PC-3 (cell line): ENCODE results near the gene SMNDC1. TPM values are rescaled to one million over a fixed set of nuclear protein-coding genes. Genes with fewer than 3 reads are reported as not detected.

Source experiments
- ATAC-seq: fragments of 200-7000 bp; cut with Tn5 transposase; 2 replicates; pipeline ENCODE4 v1.9.1; 2020; ENCODE audit warnings: mild to moderate bottlenecking, moderate library complexity
- BruUV-seq: library from RNA; stranded (reverse); fragments of 400-500 nt; replicated peaks from 2 replicates; lab custom pipeline; 2021; lab: Mats Ljungman, UMichigan
- CTCF ChIA-PET: fragments of 300-600 bp; sonication (Branson Sonifier 250); formaldehyde crosslinking; loops from one replicate; lab custom pipeline; 2022; ENCODE audit warnings: antibody characterized with exemption; lab: Charles Lee
- POLR2A ChIA-PET: fragments of 300-600 bp; sonication (Branson Sonifier 250); formaldehyde crosslinking; loops from one replicate; lab custom pipeline; 2022; ENCODE audit warnings: antibody characterized with exemption; ENCODE audit not compliant: unreplicated experiment; lab: Charles Lee
- DNase-seq: peaks from one replicate; pipeline ENCODE4 v3.0.0-alpha.2; 2015
- H2AFZ ChIP-seq: fragments of 300-600 bp; sonication (generic); 2 replicates; pipeline ENCODE4 v1.6.0; 2016; ENCODE audit warnings: antibody characterized with exemption, low read length
- H3F3A ChIP-seq: fragments of 300-600 bp; sonication (generic); one replicate; pipeline ENCODE4 v1.6.0; 2017; ENCODE audit warnings: antibody characterized with exemption, low read length, control low read depth, mild to moderate bottlenecking; ENCODE audit not compliant: unreplicated experiment
- H3K27ac ChIP-seq: fragments of 300-600 bp; sonication (generic); 2 replicates; pipeline ENCODE4 v1.5.1; 2016; ENCODE audit warnings: mild to moderate bottlenecking, low read length
- H3K27me3 ChIP-seq: fragments of 300-600 bp; sonication (generic); 2 replicates; pipeline ENCODE4 v1.6.1; 2016; ENCODE audit warnings: low read length, mixed read lengths
- H3K36me3 ChIP-seq: fragments of 300-600 bp; sonication (generic); 2 replicates; pipeline ENCODE4 v1.6.1; 2016; ENCODE audit warnings: low read depth, mixed run types, low read length, mixed read lengths
- H3K4me1 ChIP-seq: fragments of 300-600 bp; sonication (generic); 2 replicates; pipeline ENCODE4 v1.5.1; 2016; ENCODE audit warnings: low read length; ENCODE audit not compliant: insufficient read depth
- H3K4me2 ChIP-seq: fragments of 300-600 bp; sonication (generic); 2 replicates; pipeline ENCODE4 v1.6.0; 2016; ENCODE audit warnings: low read length
- H3K4me3 ChIP-seq: fragments of 300-600 bp; sonication (generic); 2 replicates; pipeline ENCODE4 v1.5.1; 2016; ENCODE audit warnings: mild to moderate bottlenecking, low read length, mixed read lengths
- H3K79me2 ChIP-seq: fragments of 300-600 bp; sonication (generic); 2 replicates; pipeline ENCODE4 v1.6.1; 2017; ENCODE audit warnings: low read length, mixed read lengths
- H3K9ac ChIP-seq: fragments of 300-600 bp; sonication (generic); 2 replicates; pipeline ENCODE4 v1.6.0; 2016; ENCODE audit warnings: mild to moderate bottlenecking, low read length
- H3K9me2 ChIP-seq: fragments of 300-600 bp; sonication (generic); replicated peaks from 2 replicates; pipeline ENCODE4 v1.6.1; 2016; ENCODE audit warnings: mixed run types, low read length, mixed read lengths
- H3K9me3 ChIP-seq: fragments of 300-600 bp; sonication (generic); 2 replicates; pipeline ENCODE4 v1.6.1; 2016; ENCODE audit warnings: low read length, mixed read lengths
- H4K20me1 ChIP-seq: fragments of 300-600 bp; sonication (generic); 2 replicates; pipeline ENCODE4 v1.6.1; 2016; ENCODE audit warnings: low read length, mixed read lengths
- EZH2 ChIP-seq: fragments of 300-600 bp; sonication (generic); IDR thresholded peaks from one replicate; pipeline ENCODE4 v1.6.1; 2017; ENCODE audit warnings: antibody characterized with exemption, mild to moderate bottlenecking, low read length; ENCODE audit not compliant: unreplicated experiment
- EZH2phosphoT487 ChIP-seq: fragments of 300-600 bp; sonication (generic); IDR thresholded peaks from 2 replicates; pipeline ENCODE4 v1.6.1; 2018; ENCODE audit warnings: mild to moderate bottlenecking, antibody characterized with exemption, low read length, borderline replicate concordance
- intact Hi-C: fragments of 100-400 bp; cut with micrococcal nuclease; formaldehyde crosslinking; loops from 2 replicates; pipeline ENCODE4 v1.9.0; 2023
- total RNA-seq: library from RNA; depleted of rRNA; stranded (reverse); fragments of >200 nt; gene quantifications from 2 replicates; pipeline ENCODE4 v1.2.3, GENCODE V29; 2014
- TF ChIP-seq, protein P1 (sequence below): fragments of 300-600 bp; sonication (generic); conservative IDR thresholded peaks from 2 replicates; pipeline ENCODE4 v1.5.1; 2017; ENCODE audit warnings: antibody characterized with exemption, low read depth, mild to moderate bottlenecking, low read length

SMNDC1 gene
- total RNA-seq, 1 experiment from 2014 or later = 16.3 TPM

DNA sequence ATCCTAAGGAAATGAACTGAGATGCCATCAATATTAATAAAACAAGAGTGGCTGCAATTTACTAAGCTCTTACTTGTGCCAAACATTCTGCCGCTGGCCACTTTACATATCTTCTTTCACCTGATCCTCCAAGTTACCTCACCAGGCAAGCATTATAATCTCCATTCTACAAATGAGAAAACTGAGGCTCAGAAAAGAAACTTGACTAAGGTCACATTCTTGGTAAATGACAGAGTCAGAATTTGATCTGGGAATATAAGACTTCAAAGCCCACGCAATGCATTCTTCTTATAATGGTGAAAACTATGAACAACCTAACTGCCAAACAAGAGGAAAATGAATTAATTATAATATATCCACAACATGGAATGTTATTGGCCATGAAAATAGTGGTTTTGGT is 46.1 kb upstream of the SMNDC1 start:
- Histone ChIP-seq H3K4me2 (no peak overlapping the region), H3K27me3 (no peaks in the 10 kb centered on the region), H3F3A (no peaks in the 10 kb centered on the region), H3K4me3 (no peak overlapping the region), H3K9me2 (no peaks in the 10 kb centered on the region), H3K27ac (no peak overlapping the region), H4K20me1 (no peaks in the 10 kb centered on the region), H3K4me1 (peaks cover 26% of the 10 kb centered on the region), H3K9me3 (no peaks in the 10 kb centered on the region), H2AFZ (no peak overlapping the region), H3K36me3 (no peaks in the 10 kb centered on the region), H3K9ac (no peak overlapping the region), H3K79me2 (no peaks in the 10 kb centered on the region)
- BruUV-seq = no TSS peak
- CTCF ChIA-PET = no interaction called here
- intact Hi-C loops = no loop called here
- ATAC-seq = no peak
- TF ChIP-seq EZH2phosphoT487 = no peak
- no peak for TF ChIP-seq EZH2
- TF ChIP-seq, protein P1, sequence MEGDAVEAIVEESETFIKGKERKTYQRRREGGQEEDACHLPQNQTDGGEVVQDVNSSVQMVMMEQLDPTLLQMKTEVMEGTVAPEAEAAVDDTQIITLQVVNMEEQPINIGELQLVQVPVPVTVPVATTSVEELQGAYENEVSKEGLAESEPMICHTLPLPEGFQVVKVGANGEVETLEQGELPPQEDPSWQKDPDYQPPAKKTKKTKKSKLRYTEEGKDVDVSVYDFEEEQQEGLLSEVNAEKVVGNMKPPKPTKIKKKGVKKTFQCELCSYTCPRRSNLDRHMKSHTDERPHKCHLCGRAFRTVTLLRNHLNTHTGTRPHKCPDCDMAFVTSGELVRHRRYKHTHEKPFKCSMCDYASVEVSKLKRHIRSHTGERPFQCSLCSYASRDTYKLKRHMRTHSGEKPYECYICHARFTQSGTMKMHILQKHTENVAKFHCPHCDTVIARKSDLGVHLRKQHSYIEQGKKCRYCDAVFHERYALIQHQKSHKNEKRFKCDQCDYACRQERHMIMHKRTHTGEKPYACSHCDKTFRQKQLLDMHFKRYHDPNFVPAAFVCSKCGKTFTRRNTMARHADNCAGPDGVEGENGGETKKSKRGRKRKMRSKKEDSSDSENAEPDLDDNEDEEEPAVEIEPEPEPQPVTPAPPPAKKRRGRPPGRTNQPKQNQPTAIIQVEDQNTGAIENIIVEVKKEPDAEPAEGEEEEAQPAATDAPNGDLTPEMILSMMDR = no peak
- no peak for DNase-seq
- POLR2A ChIA-PET = no interaction called here

DNA sequence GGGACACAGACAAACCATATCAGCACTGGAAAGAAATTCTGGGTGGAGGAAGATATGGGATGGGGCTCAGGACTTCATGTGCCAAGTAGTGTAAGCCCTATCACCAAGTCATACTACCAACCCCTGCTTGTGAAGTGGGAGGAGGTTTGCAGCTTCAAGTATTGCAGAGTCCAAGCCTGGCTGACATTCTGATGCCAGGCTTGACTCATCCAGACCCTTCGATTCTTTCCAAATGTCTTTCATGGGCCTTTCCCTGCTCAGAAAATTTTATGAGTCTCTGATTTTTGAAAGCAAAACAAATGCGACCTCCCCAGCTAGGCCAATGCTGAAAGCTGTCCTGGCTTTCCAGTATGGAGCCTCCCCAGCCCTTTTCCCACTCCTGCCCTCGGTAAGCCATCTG is 45.1 kb upstream of the SMNDC1 start:
- ChIA-PET CTCF (no interaction called here), POLR2A (no interaction called here)
- Histone ChIP-seq H3K36me3 (no peaks in the 10 kb centered on the region), H3K4me2 (no peak overlapping the region), H3K27ac (no peak overlapping the region), H3K79me2 (no peaks in the 10 kb centered on the region), H2AFZ (no peak overlapping the region), H3K9me3 (no peaks in the 10 kb centered on the region), H3K27me3 (no peaks in the 10 kb centered on the region), H3K9ac (no peak overlapping the region), H3K9me2 (no peaks in the 10 kb centered on the region), H4K20me1 (no peaks in the 10 kb centered on the region), H3F3A (no peaks in the 10 kb centered on the region), H3K4me1 (peaks cover 23% of the 10 kb centered on the region), H3K4me3 (no peak overlapping the region)
- no TSS peak for BruUV-seq
- no peak for ATAC-seq
- DNase-seq = no peak
- intact Hi-C loops = no loop called here
- TF ChIP-seq, protein P1 = no peak
- no peak for TF ChIP-seq EZH2phosphoT487
- no peak for TF ChIP-seq EZH2

DNA sequence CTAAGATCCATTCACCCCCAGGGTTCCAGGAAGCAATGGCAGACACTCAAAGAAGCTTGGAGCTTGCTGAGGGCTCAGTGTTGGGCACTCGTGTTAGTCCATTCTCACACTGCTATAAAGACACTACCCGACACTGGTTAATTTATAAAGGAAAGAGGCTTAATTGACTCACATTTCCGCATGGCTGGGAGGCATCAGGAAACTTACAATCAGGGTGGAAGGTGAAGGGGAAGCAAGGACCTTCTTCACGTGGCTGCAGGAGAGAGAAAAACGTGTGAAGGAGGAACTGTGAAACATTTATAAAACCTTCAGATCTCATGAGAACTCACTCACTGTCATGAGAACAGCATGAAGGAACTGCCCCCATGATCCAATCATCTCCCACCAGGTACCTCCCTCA is 44.7 kb upstream of the SMNDC1 start:
- ChIA-PET POLR2A (no interaction called here), CTCF (no interaction called here)
- Histone ChIP-seq H3K4me3 (no peak overlapping the region), H3K4me1 (peaks cover 19% of the 10 kb centered on the region), H3K9me2 (no peaks in the 10 kb centered on the region), H3K9me3 (no peaks in the 10 kb centered on the region), H3K36me3 (no peaks in the 10 kb centered on the region), H3K4me2 (no peak overlapping the region), H3K27me3 (no peaks in the 10 kb centered on the region), H3K9ac (no peak overlapping the region), H4K20me1 (no peaks in the 10 kb centered on the region), H3K27ac (no peak overlapping the region), H2AFZ (no peak overlapping the region), H3F3A (no peaks in the 10 kb centered on the region), H3K79me2 (no peaks in the 10 kb centered on the region)
- no peak for ATAC-seq
- intact Hi-C loops = no loop called here
- DNase-seq = no peak
- no peak for TF ChIP-seq EZH2
- TF ChIP-seq EZH2phosphoT487 = no peak
- TF ChIP-seq, protein P1 = no peak
- no TSS peak for BruUV-seq
